ENCODE measurements around the gene RTL1. TPM values are rescaled to one million over a fixed set of nuclear protein-coding genes. Genes with fewer than 3 reads are reported as not detected.

RTL1 gene
- total and polyA plus RNA-seq, 2 experiments from 2014 or later: 0.36 TPM; not detected in 1

DNA sequence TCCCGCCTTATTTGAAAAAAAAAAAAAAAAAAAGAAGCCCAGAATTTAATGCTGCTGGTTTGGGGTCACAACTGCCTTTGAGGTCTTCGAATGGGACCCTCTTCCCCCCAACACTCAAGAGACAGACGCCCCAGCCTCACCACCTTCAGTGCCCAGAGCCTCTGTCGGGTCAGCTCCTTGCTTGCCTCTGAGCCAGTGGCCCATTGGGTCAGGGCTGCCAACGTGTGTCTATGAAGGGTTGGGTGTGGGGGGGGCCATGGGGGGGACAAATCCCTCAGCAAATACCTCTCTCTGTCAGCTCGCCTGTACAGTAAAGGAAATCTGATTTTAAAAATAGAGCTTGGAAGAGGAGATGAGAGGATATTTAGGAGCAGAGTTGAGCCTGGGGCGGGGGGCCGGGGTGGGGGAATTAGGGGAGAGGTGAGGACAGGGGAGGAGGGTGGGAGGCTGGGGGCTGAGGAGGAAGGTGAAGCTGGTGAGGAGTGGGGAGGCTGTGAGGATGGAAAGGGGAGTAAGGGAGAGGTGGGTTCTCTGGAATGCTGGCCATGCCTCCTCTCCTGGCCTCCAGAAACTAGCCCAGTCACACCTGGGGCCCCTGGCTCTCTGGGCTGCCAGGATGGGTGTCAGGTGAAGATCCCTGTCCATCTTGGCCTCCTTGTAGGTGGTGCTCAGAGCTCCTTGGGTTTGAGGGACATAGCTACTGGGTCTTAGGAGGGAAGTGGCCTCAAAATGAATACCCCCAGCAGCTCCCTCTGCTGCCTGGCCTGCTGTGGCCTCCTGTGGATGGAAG, 13.3 kb downstream of the RTL1 start:
- Histone ChIP-seq H3K4me1 (ENCODE audit: insufficient read depth) (no peaks in the 10 kb centered on the region), H3K9ac (no peak overlapping the region), H3K4me2 (ENCODE audit: unreplicated experiment) (no peak overlapping the region), H3K79me2 (ENCODE audit: insufficient read depth) (peaks cover 32% of the 10 kb centered on the region), H3K36me3 (ENCODE audit: low read depth) (peaks cover 20% of the 10 kb centered on the region; the same call in 1 of the 2 replicates), H3K9me3 (ENCODE audit: low read depth) (no peaks in the 10 kb centered on the region), H2AFZ (no peak overlapping the region), H3F3A (ENCODE audit: insufficient read depth) (peaks cover 11% of the 10 kb centered on the region; the same call in 1 of the 2 replicates), H3K4me3 (no peak overlapping the region), H3K27ac (no peak overlapping the region), H3K9me2 (ENCODE audit: insufficient read depth) (no peaks in the 10 kb centered on the region), H4K20me1 (ENCODE audit: insufficient read depth) (no peaks in the 10 kb centered on the region; the same call in 1 of the 2 replicates), H3K27me3 (replicated peaks; ENCODE audit: insufficient read depth) (no peaks in the 10 kb centered on the region)
- TF ChIP-seq EZH2 (IDR thresholded peaks at IDR 0.05; ENCODE audit: insufficient read depth, poor library complexity, severe bottlenecking) (no peak), EZH2phosphoT487 (IDR thresholded peaks at IDR 0.05; ENCODE audit: insufficient read depth, low read depth) (no peak)
- no peak for DNase-seq
- in situ Hi-C loops (cut with MboI): no loop called here
- WGBS, 2 experiments (ENCODE audit: low coverage in 1 of 2, low lambda C conversion rate in 2 of 2, missing lambda C conversion rate in 2 of 2): 65 to 66% methylated on average over 8 of the region's 8 CpGs

DNA sequence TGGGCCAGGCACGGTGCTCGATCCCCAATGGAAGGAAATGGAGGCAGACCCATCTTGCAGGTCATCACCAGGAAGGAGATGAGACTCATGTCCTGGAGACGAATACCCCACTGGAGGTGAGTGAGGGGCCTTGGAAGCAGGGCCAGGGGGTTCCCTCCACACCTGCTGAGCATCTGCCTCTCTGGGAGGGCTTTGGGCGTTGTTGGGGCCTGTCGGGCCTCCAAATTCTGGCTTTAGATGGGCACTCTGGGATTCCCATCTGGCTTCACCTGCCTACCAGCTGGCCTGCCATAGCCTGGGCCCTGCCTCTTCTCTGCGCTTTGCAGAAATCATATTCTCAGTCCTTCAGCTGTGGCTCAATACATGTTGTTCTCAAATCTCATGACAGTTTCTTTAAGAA, 13.9 kb downstream of the RTL1 start:
- TF ChIP-seq EZH2phosphoT487 (IDR thresholded peaks at IDR 0.05; ENCODE audit: insufficient read depth, low read depth): no peak
- no peak for TF ChIP-seq EZH2 (IDR thresholded peaks at IDR 0.05; ENCODE audit: insufficient read depth, poor library complexity, severe bottlenecking)
- H3K9ac ChIP-seq: no peak overlapping the region
- no peaks in the 10 kb centered on the region for H3K27me3 ChIP-seq (replicated peaks; ENCODE audit: insufficient read depth)
- H3K79me2 ChIP-seq (ENCODE audit: insufficient read depth): peaks cover 37% of the 10 kb centered on the region
- no peak overlapping the region for H3K4me3 ChIP-seq
- H3K27ac ChIP-seq: no peak overlapping the region
- 77 to 85% methylated on average over 6 of the region's 6 CpGs for WGBS, 2 experiments (ENCODE audit: low coverage in 1 of 2, low lambda C conversion rate in 2 of 2, missing lambda C conversion rate in 2 of 2)
- no peaks in the 10 kb centered on the region for H3K4me1 ChIP-seq (ENCODE audit: insufficient read depth)
- H3K9me2 ChIP-seq (ENCODE audit: insufficient read depth): no peaks in the 10 kb centered on the region
- no peak overlapping the region for H2AFZ ChIP-seq
- in situ Hi-C loops (cut with MboI): no loop called here
- H3F3A ChIP-seq (ENCODE audit: insufficient read depth): peaks cover 11% of the 10 kb centered on the region; the same call in 1 of the 2 replicates
- H3K4me2 ChIP-seq (ENCODE audit: unreplicated experiment): no peak overlapping the region
- H3K36me3 ChIP-seq (ENCODE audit: low read depth): peaks cover 20% of the 10 kb centered on the region; the same call in 1 of the 2 replicates
- no peaks in the 10 kb centered on the region; the same call in 1 of the 2 replicates for H4K20me1 ChIP-seq (ENCODE audit: insufficient read depth)
- no peak for DNase-seq
- H3K9me3 ChIP-seq (ENCODE audit: low read depth): no peaks in the 10 kb centered on the region

GRCh38 chr14:100888789-100889315, 14.7 kb downstream of the RTL1 start:
- WGBS, 2 experiments (ENCODE audit: low coverage in 1 of 2, low lambda C conversion rate in 2 of 2, missing lambda C conversion rate in 2 of 2): 68 to 73% methylated on average over 5 of the region's 5 CpGs
- H3K4me3 ChIP-seq: no peak overlapping the region
- no peaks in the 10 kb centered on the region for H3K9me3 ChIP-seq (ENCODE audit: low read depth)
- in situ Hi-C loops (cut with MboI): no loop called here
- peaks cover 19% of the 10 kb centered on the region; the same call in 1 of the 2 replicates for H3K36me3 ChIP-seq (ENCODE audit: low read depth)
- H3K9me2 ChIP-seq (ENCODE audit: insufficient read depth): no peaks in the 10 kb centered on the region
- no peak for DNase-seq
- H3K9ac ChIP-seq: no peak overlapping the region
- no peaks in the 10 kb centered on the region for H3K4me1 ChIP-seq (ENCODE audit: insufficient read depth)
- H3F3A ChIP-seq (ENCODE audit: insufficient read depth): peaks cover 11% of the 10 kb centered on the region; the same call in 1 of the 2 replicates
- TF ChIP-seq EZH2phosphoT487 (IDR thresholded peaks at IDR 0.05; ENCODE audit: insufficient read depth, low read depth) (no peak), EZH2 (IDR thresholded peaks at IDR 0.05; ENCODE audit: insufficient read depth, poor library complexity, severe bottlenecking) (no peak)
- no peak overlapping the region for H3K4me2 ChIP-seq (ENCODE audit: unreplicated experiment)
- no peak overlapping the region for H3K27ac ChIP-seq
- no peaks in the 10 kb centered on the region; the same call in 1 of the 2 replicates for H4K20me1 ChIP-seq (ENCODE audit: insufficient read depth)
- no peaks in the 10 kb centered on the region for H3K27me3 ChIP-seq (replicated peaks; ENCODE audit: insufficient read depth)
- H3K79me2 ChIP-seq (ENCODE audit: insufficient read depth): peaks cover 45% of the 10 kb centered on the region
- no peak overlapping the region for H2AFZ ChIP-seq

DNA sequence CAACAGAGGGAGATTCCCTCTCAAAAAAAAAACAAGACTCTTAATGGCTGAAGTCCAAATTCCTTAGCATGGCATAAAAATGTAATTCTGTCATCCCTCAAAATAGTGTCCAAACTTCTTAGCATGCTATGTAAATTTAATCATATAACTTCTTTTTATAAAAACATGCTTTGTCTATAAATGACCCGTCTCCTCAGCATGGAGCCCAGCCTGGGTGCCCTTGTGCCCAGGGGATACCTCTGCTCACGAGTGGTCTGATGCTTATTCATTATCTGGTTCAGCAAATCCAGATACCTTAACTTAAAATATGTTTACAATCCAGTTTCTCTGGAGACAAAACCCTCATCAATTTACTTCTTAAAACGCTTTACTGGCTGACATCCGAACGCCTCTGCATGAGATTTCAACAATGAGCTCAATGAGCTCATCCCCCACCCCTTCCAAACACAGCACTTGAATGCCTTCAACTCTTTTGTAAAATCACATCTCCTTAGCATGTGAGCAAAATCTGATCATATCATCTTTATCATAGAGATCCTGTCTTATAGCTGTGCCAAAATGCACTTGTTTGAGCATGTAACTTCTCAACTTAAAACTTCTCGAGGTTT, 15.7 kb downstream of the RTL1 start:
- Histone ChIP-seq H3K27ac (no peak overlapping the region), H3K9ac (no peak overlapping the region), H4K20me1 (ENCODE audit: insufficient read depth) (no peaks in the 10 kb centered on the region; the same call in 1 of the 2 replicates), H3K4me3 (no peak overlapping the region), H3K36me3 (ENCODE audit: low read depth) (peaks cover 15% of the 10 kb centered on the region; the same call in 1 of the 2 replicates), H2AFZ (no peak overlapping the region), H3K9me2 (ENCODE audit: insufficient read depth) (no peaks in the 10 kb centered on the region), H3K79me2 (ENCODE audit: insufficient read depth) (peaks cover 54% of the 10 kb centered on the region), H3K27me3 (replicated peaks; ENCODE audit: insufficient read depth) (no peaks in the 10 kb centered on the region), H3K9me3 (ENCODE audit: low read depth) (no peaks in the 10 kb centered on the region), H3F3A (ENCODE audit: insufficient read depth) (peaks cover 11% of the 10 kb centered on the region; the same call in 1 of the 2 replicates), H3K4me1 (ENCODE audit: insufficient read depth) (no peaks in the 10 kb centered on the region), H3K4me2 (ENCODE audit: unreplicated experiment) (no peak overlapping the region)
- in situ Hi-C loops (cut with MboI): no loop called here
- peak; percentile 9 for DNase-seq
- TF ChIP-seq EZH2phosphoT487 (IDR thresholded peaks at IDR 0.05; ENCODE audit: insufficient read depth, low read depth) (no peak), EZH2 (IDR thresholded peaks at IDR 0.05; ENCODE audit: insufficient read depth, poor library complexity, severe bottlenecking) (no peak)
- 52 to 56% methylated on average over 6 of the region's 6 CpGs for WGBS, 2 experiments (ENCODE audit: low coverage in 1 of 2, low lambda C conversion rate in 2 of 2, missing lambda C conversion rate in 2 of 2)

Measured in GM23248 (cell line).